GM19328 (cell line): ENCODE results near the gene SEC16A.

Experiments
- ATAC-seq: cut with Tn5 transposase; IDR thresholded peaks from one replicate; pipeline ENCODE4 v1.9.1; 2021; ENCODE audit warnings: mild to moderate bottlenecking, moderate library complexity; ENCODE audit not compliant: unreplicated experiment

The SEC16A gene

GRCh38 chr9:136504512-136505348 lies 21.9 kb upstream of the SEC16A start:
- ATAC-seq = no peak

DNA sequence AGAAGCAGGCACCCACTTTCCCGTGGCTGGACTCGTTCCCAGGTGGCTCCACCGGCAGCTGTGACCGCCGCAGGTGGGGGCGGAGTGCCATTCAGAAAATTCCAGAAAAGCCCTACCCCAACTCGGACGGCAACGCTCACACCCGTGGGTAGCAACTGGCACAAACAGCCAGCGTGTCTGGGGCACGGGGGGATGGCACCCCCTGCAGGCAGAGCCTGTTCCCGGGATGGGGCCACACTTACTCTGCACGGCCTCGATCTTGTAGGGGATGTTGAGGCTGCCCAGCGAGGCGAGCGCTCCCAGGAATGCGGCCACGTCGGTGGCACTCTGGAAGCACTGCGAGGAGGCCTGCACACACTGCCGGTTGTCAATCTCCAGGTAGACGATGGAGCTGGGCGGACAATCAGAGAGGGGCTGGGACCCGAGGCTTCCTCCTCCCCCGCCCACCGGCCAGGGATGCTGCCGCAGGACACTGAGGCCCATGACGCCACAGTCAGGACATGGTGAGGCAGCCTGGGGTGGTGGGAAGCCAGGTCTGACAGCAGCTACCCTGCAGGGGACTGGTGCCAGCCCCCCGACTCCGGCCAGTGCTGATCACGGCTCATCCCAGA lies 20.2 kb upstream of the SEC16A start:
- no peak for ATAC-seq

DNA sequence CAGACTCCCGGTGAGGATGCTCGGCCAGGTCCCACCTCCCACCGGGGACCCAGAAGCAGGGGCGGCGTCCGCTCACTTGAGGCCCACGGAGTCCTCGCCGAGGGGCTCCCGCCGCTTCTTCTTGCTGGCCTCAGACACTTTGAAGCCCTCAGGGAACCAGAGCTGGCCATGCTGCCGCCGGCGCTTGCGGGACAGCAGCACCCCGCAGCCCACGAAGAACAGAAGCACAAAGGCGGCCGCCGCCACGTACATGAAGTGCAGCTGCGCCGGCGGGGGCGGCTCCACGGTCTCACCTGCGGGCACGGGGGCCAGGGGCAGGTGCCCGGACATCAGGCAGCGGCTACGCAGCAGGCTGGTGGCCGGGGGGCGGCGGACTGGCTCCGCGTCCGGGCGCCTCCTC lies 19.4 kb upstream of the SEC16A start:
- ATAC-seq = no peak

DNA sequence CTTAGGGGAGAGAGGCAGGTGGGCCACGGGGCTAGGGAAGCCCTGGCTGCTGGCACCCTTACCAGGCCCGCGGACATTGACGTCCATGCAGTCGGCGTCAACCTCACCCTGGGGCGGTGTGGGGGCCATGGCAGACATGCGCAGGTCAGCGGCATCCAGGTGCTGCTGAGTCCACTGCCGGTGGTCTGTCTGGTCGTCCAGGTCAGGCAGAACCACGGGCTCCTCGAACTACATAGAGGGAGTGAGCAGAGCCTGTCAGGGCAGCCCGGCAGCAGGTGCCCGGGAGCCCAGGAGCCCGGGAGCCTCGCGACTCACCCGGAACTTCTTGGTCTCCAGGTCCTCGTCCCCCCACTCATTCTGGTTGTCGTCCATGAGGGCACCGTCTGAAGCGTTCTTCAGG lies 18.8 kb upstream of the SEC16A start:
- ATAC-seq = no peak

DNA sequence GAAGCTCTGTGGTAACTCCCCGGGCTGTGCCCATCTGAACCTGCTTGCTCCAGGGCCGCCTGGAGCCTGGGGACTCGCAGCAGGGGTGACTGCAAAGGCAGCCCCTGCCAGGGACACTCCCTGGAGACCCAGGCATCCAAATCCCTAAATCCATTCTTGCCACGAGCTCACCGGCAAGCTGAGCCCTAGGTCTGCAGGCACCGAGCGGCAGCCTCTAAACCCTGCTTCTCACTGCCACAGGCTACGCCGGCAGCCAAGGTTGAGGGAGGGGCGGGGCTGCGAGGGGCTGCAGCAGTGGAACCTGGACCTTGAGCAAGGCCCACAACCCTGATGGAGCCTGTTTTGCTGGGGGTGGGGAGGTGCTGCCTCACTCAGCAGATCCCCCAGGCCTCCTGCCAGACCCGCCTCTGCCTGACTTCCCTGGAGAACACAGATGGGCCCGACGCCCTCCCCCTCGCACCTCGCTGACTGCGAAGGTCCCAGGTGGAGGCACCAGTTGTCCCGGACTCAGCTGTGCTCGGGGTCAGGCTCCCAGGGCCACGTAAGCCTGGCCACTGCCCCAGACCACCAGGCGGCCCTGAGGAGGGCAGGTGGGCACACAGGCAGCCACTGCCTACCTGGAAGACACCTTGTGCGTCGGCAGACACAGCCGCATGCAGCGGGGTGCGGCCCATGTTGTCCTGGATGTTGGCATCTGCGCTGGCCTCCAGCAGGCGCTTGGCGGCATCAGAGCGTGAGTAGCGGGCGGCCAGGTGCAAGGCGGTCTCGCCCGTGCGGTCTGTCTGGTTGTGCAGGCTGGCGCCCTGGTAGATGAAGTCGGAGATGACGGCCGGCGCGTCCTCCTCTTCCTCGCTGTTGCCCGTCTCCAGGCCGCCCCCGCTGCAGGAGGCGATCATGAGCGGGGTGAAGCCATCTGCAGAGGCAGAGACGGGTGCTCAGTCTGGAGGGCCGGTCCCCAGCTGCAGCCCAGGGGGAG lies 17.4 kb upstream of the SEC16A start:
- ATAC-seq = no peak

- ATAC-seq = no peak
Observed at GRCh38 chr9:136499071-136499934, 16.5 kb upstream of the SEC16A start.

GRCh38 chr9:136497916-136498695 lies 15.3 kb upstream of the SEC16A start:
- ATAC-seq = no peak

DNA sequence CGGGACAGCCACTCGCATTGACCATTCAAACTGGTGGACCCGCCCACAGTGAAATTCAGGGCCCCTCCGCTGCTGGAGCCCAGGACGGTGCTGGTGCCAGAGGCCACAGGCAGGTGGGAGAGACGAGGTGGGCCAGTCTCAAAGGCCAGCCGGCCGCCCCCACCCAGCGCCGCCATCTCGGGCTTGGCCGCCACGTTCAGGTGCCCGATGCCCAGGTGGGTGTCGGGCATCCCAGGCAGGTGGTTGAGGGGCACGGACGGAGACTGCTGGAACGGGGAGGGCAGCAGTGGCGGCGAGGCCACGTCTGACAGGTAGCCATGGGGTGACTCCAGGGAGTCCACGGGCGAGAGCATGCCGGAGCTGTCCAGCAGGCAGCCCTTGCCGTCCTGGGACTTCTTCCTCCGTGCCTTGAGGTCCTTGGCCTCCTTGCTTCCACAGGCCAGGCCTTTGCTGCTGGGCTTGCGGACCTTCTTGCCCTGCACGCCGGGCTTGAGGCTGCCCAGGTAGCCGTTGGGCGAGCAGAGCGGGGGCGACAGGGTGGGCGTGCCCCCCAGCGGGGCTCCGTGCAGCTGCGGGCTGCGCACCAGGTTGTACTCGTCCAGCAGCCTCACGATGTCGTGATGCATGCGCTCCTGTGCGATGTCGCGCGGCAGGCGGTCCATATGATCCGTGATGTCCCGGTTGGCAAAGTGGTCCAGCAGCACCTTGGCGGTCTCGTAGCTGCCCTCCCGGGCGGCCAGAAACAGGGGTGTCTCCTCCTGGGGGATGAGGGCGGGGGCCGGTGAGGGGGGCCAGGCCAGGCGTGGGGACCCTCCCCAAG lies 14.2 kb upstream of the SEC16A start:
- ATAC-seq = no peak

- ATAC-seq = no peak
Observed at GRCh38 chr9:136496181-136496580, 13.3 kb upstream of the SEC16A start.

- no peak for ATAC-seq
Observed at GRCh38 chr9:136495238-136495800, 12.5 kb upstream of the SEC16A start.

GRCh38 chr9:136494531-136495215 lies 11.8 kb upstream of the SEC16A start:
- ATAC-seq = no peak

DNA sequence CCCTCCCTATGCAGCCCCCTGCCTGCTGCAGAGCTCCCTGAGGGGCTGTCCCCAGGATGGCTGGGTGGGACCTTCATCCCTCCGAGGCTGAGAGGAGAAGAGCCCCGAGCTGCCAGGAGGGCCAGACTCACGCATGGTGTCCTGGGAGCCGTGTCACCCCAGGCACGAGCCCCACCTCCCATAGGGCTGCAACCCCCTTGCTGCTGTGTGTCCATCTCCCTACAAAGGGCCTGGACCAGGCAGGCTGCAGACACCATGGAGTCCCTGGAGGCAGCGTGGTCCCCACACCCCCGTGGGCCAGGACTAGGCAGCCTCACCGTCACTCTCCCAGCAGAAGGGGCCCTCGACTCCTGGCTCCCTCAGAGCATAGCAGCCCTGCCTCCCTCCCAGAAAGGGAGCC lies 11.2 kb upstream of the SEC16A start:
- ATAC-seq = no peak

DNA sequence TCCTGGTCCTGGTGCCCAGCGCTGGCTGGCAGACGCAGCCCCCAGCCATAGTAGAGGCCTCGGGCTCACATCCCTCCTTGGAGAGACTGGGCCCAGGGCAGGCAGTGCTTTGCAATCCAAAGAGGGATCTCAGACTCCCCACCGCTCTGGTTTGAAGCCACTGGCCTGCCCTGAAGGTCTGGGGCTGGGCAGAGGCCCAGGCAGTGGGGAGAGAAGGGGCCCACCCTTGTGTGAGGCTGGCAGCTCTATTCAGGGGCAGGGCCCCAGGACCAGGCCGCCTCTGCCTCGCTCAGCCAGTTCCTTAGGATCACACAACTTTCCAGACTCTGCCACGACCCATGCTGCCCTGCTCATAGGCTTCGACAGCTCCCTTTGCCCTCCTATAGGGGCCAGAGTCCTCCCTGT lies 10.7 kb upstream of the SEC16A start:
- ATAC-seq = no peak

DNA sequence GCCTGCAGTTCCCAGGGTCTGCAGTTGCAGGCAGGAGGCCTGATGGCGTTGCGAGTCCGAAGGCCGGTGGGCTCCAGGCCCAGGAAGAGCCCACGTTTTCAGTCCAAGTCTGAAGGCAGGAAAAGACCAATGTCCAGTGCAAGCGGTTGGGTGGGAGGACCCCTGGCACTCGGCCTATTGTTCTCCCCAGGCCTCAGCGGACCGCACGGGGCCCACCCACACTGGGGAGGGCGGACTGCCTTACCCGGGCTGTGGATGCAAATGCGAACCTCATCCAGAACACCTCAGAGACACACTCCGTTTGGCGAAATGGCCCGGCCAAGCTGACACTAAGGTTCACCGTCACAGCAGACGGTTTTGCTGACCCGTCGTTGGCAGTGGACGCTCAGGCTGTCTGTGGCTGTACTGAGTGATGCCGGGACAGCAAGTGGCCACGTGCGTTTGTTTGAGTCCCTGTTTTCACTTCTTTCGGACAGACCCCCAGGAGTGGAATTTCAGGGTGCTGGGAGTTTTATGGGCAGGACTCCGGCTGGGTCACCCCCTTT lies 10.2 kb upstream of the SEC16A start:
- no peak for ATAC-seq

- ATAC-seq = no peak
Observed at GRCh38 chr9:136489731-136490130, 6.9 kb upstream of the SEC16A start.

DNA sequence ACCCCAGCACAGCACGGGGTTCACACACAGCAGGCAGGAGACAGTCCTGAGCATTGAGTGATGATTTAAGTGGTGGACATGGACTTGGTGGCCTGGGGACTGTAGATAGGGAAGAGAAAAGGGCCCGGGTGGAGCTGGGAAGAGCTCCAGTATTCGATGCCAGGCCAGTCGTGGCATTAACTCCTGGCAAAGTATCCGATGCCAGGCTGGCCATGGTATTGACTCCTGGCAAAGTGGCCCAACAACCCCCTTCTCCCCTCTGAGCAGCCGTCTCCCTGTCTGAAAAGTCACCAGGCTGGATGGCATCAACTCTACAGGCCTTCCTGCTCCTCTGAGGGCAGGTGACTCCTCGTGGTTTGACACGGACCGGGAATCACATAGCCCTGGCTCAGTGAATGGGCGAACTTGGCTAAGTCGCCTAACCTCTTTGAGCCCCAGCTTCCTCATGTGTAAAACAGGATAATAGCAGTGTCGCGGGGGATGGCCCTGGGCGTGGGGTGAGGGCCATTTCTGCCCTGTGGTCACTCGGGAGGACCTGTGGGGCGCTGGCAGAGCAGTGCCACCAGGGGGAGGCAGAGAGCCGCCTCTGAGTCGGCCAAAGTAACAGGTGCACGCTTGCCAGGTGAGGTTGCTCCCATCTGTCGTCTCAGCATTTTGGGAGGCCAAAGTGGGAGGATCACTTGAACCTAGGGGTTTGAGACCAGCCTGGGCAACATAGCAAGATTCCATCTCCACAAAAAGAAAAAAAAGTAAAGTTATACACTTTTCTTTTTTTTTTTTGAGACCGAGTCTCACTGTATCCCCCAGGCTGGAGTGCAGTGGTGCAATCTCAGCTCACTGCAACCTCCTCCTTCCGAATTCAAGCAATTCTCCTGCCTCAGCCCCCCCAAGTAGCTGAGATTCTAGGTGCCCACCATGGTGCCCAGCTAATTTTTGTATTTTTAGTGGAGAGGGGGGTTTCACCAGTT lies 5.7 kb upstream of the SEC16A start:
- ATAC-seq = no peak
